HL-60/S4 treated with phorbol 12-myristate 13-acetate at 8.2 ng/mL for 4 days and 3 days (cell line): ENCODE results near the gene OR2J3.
"Not testable (repeated sequence)": the region's sequence is repeated elsewhere in the genome, so short reads cannot be mapped to it uniquely, and the experiment has no call there.

Experiments used
- in situ Hi-C: fragments of 300-500 bp; cut with MboI; formaldehyde crosslinking; loops from 2 replicates; pipeline ENCODE4 v1.15.0; 2022; ENCODE audit warnings: low sequenced_read_pairs

The OR2J3 gene

GRCh38 chr6:29159922-29160321, 52.1 kb downstream of the OR2J3 start:
- in situ Hi-C loops: not testable (repeated sequence)
